HepG2 (cell line): Measurements from ENCODE around the gene CCDC177. TPM values are rescaled to one million over a fixed set of nuclear protein-coding genes. Genes with fewer than 3 reads are reported as not detected.

Experiments used
- ATAC-seq: fragments of 200-7000 bp; cut with Tn5 transposase; 3 replicates; pipeline ENCODE4 v1.9.1; 2020; ENCODE audit warnings: mild to moderate bottlenecking, moderate library complexity
- BruUV-seq: library from RNA; stranded (reverse); fragments of 400-500 nt; replicated peaks from 2 replicates; lab custom pipeline; 2021; lab: Mats Ljungman, UMichigan
- CTCF ChIA-PET: fragments of 300-600 bp; formaldehyde crosslinking; extraction: SDS; loops from one replicate; lab custom pipeline; 2021; ENCODE audit warnings: low total read pairs, inconsistent platforms, low intra/inter-chr PET ratio; lab: Yijun Ruan, JAX
- POLR2A ChIA-PET: fragments of 350-600 bp; sonication (Branson Sonifier 250); formaldehyde crosslinking; loops from one replicate; lab custom pipeline; 2020; ENCODE audit warnings: antibody characterized with exemption, inconsistent platforms; lab: Yijun Ruan, JAX
- DNase-seq: peaks from one replicate; pipeline ENCODE4 v3.0.0-alpha.2; 2015; ENCODE audit warnings: low spot score
- FAIRE-seq: peaks from 3 replicates; lab custom pipeline; 2011; peaks lifted over from hg19 to GRCh38; lab: Jason Lieb, UNC
- H2AFZ ChIP-seq: one replicate; pipeline ENCODE4 v1.6.1; 2011; ENCODE audit warnings: low read length, inconsistent platforms
- H3K27ac ChIP-seq: fragments of 300-600 bp; 3 replicates; pipeline ENCODE4 v1.8.0; 2011; ENCODE audit warnings: mixed run types, mild to moderate bottlenecking, mixed read lengths, low read length, inconsistent platforms; ENCODE audit not compliant: insufficient read depth; ENCODE audit errors: extremely low read length
- H3K27me3 ChIP-seq, 2 experiments: fragments of 200-600 bp in 1 of 2; 2 replicates in 1 of 2; 3 replicates in 1 of 2; pipeline versions ENCODE4 v1.6.0 to v1.8.0; 2011; ENCODE audit warnings: low read length in 2 of 2, mild to moderate bottlenecking in 2 of 2, moderate library complexity in 2 of 2, inconsistent platforms in 1 of 2; ENCODE audit not compliant: insufficient read depth in 2 of 2, control insufficient read depth in 1 of 2
- H3K36me3 ChIP-seq, 2 experiments: fragments of 200-600 bp in 1 of 2; replicated peaks in 1 of 2; 2 replicates in 1 of 2; 3 replicates in 1 of 2; pipeline versions ENCODE4 v1.5.1 to v1.8.0; 2011; ENCODE audit warnings: low read length in 2 of 2, inconsistent platforms in 1 of 2; ENCODE audit not compliant: insufficient read depth in 2 of 2, control insufficient read depth in 1 of 2
- H3K4me1 ChIP-seq: 2 replicates; pipeline ENCODE4 v1.5.1; 2012; ENCODE audit warnings: low read length, inconsistent platforms; ENCODE audit not compliant: insufficient read depth
- H3K4me2 ChIP-seq: 2 replicates; pipeline ENCODE4 v1.6.0; 2011; ENCODE audit warnings: low read depth, low read length, inconsistent platforms
- H3K4me3 ChIP-seq, 3 experiments: fragments of 200-600 bp in 1 of 3; sonication (generic), shearing (Covaris generic) in 1 of 3; replicated peaks in 1 of 3; 2 replicates each; pipeline ENCODE4 v1.5.1; 2011 to 2016; ENCODE audit warnings: low read length in 3 of 3, inconsistent platforms in 2 of 3, low read depth in 2 of 3, mild to moderate bottlenecking in 2 of 3, control low read depth in 1 of 3, mixed read lengths in 1 of 3; ENCODE audit not compliant: insufficient read depth in 1 of 3
- H3K79me2 ChIP-seq: one replicate; pipeline ENCODE4 v1.6.1; 2011; ENCODE audit warnings: low read length, inconsistent platforms; ENCODE audit not compliant: insufficient read depth
- H3K9ac ChIP-seq: 2 replicates; pipeline ENCODE4 v1.6.0; 2011; ENCODE audit warnings: mild to moderate bottlenecking, low read depth, low read length, inconsistent platforms; ENCODE audit not compliant: insufficient read depth
- H3K9me3 ChIP-seq: 2 replicates; pipeline ENCODE4 v1.5.1; 2012; ENCODE audit warnings: mild to moderate bottlenecking, low read length
- H4K20me1 ChIP-seq: 2 replicates; pipeline ENCODE4 v1.6.0; 2011; ENCODE audit warnings: inconsistent platforms, mild to moderate bottlenecking, low read length, moderate library complexity; ENCODE audit not compliant: insufficient read depth
- ATAD3A ChIP-seq: sonication (generic); formaldehyde crosslinking; IDR thresholded peaks from 2 replicates; pipeline ENCODE4 v1.4.0; 2020; ENCODE audit warnings: missing genetic modification reagents
- DPF2 ChIP-seq: sonication (generic); formaldehyde crosslinking; IDR thresholded peaks from 2 replicates; pipeline ENCODE4 v1.4.0; 2020; ENCODE audit warnings: mild to moderate bottlenecking, low read depth, missing genetic modification reagents, borderline replicate concordance
- ETV6 ChIP-seq: sonication (generic); formaldehyde crosslinking; conservative IDR thresholded peaks from 2 replicates; pipeline ENCODE4 v1.4.0; 2020; ENCODE audit warnings: missing genetic modification reagents
- JDP2 ChIP-seq: sonication (generic); formaldehyde crosslinking; IDR thresholded peaks from 2 replicates; pipeline ENCODE4 v1.8.1; 2022; ENCODE audit warnings: missing genetic modification reagents, borderline replicate concordance
- KLF13 ChIP-seq: sonication (generic); formaldehyde crosslinking; IDR thresholded peaks from 2 replicates; pipeline ENCODE4 v1.4.0; 2020; ENCODE audit warnings: mild to moderate bottlenecking, missing genetic modification reagents
- REPIN1 ChIP-seq: sonication (generic); formaldehyde crosslinking; IDR thresholded peaks from 2 replicates; pipeline ENCODE4 v1.8.0; 2022; ENCODE audit warnings: missing genetic modification reagents, low read depth, mild to moderate bottlenecking, borderline replicate concordance
- SSRP1 ChIP-seq: IDR thresholded peaks from 2 replicates; pipeline ENCODE4 v1.6.1; 2016; ENCODE audit warnings: control low read depth
- ZBTB7A ChIP-seq: sonication (generic); formaldehyde crosslinking; IDR thresholded peaks from 2 replicates; pipeline ENCODE4 v1.8.0; 2022; ENCODE audit warnings: mild to moderate bottlenecking, missing genetic modification reagents
- ZNF160 ChIP-seq: sonication (generic); formaldehyde crosslinking; IDR thresholded peaks from 2 replicates; pipeline ENCODE4 v1.8.0; 2022; ENCODE audit warnings: mild to moderate bottlenecking, inconsistent platforms, missing genetic modification reagents
- ZNF430 ChIP-seq: sonication (generic); formaldehyde crosslinking; IDR thresholded peaks from 2 replicates; pipeline ENCODE4 v1.9.0; 2021; ENCODE audit warnings: mild to moderate bottlenecking, missing genetic modification reagents
- ZNF670 ChIP-seq: sonication (generic); formaldehyde crosslinking; IDR thresholded peaks from 2 replicates; pipeline ENCODE4 v1.8.0; 2022; ENCODE audit warnings: mild to moderate bottlenecking, missing genetic modification reagents, borderline replicate concordance
- ZNF891 ChIP-seq: sonication (generic); formaldehyde crosslinking; IDR thresholded peaks from 2 replicates; pipeline ENCODE4 v1.5.0; 2020; ENCODE audit warnings: mild to moderate bottlenecking, missing genetic modification reagents
- WGBS: methylation state at CpG from one replicate; pipeline ENCODE4 v1.1.6; 2017; ENCODE audit warnings: low lambda C conversion rate; 5-methylcytosine and 5-hydroxymethylcytosine counted together
- in situ Hi-C: cut with HindIII; loops from 2 replicates; pipeline ENCODE4 v1.10.0; 2017; ENCODE audit warnings: low pct_unique_long_range_greater_than_20kb; ENCODE audit not compliant: extremely low pct_ligation_motif_present
- intact Hi-C: fragments of 100-400 bp; cut with micrococcal nuclease; formaldehyde crosslinking; loops from one replicate; pipeline ENCODE4 v1.10.0; 2022; ENCODE audit not compliant: unreplicated experiment
- polyA plus RNA-seq, 8 experiments: library from polyadenylated mRNA; depleted of rRNA in 3 of 8; stranded (reverse) in 7 of 8; unstranded in 1 of 8; fragments of >200 nt; fragmentation: Illumina TruSeq in 4 of 8; extraction: Trizol in 4 of 8; gene quantifications; 2 replicates each; pipeline versions ENCODE4 v1.2.1 to v1.2.3, GENCODE V29; 2011 to 2016; ENCODE audit warnings: low read depth in 4 of 8, missing spikeins in 1 of 8, mixed read lengths in 1 of 8; ENCODE audit not compliant: insufficient read depth in 1 of 8
- total RNA-seq, 5 experiments: library from RNA; depleted of rRNA; stranded (reverse); fragments of >200 nt; fragmentation: Illumina TruSeq; extraction: Trizol; gene quantifications; 2 replicates each; pipeline ENCODE4 v1.2.3, GENCODE V29; 2016; ENCODE audit warnings: low read depth in 1 of 5
- TF ChIP-seq, protein P1 (sequence below): sonication (generic); formaldehyde crosslinking; IDR thresholded peaks from 2 replicates; pipeline ENCODE4 v1.4.0; 2020; ENCODE audit warnings: missing genetic modification reagents
- TF ChIP-seq, protein P2 (sequence below): sonication (generic); formaldehyde crosslinking; IDR thresholded peaks from 2 replicates; pipeline ENCODE4 v1.4.0; 2020; ENCODE audit warnings: missing genetic modification reagents, borderline replicate concordance
- TF ChIP-seq, protein P3 (sequence below): sonication (generic); formaldehyde crosslinking; IDR thresholded peaks from 2 replicates; pipeline ENCODE4 v1.4.0; 2020; ENCODE audit warnings: mild to moderate bottlenecking, low read depth, missing genetic modification reagents

Gene CCDC177
- total and polyA plus RNA-seq, 2 of the 13 experiments (the other 11 are each of a cell fraction or from before 2014, with no cell fraction given), result not detected

DNA sequence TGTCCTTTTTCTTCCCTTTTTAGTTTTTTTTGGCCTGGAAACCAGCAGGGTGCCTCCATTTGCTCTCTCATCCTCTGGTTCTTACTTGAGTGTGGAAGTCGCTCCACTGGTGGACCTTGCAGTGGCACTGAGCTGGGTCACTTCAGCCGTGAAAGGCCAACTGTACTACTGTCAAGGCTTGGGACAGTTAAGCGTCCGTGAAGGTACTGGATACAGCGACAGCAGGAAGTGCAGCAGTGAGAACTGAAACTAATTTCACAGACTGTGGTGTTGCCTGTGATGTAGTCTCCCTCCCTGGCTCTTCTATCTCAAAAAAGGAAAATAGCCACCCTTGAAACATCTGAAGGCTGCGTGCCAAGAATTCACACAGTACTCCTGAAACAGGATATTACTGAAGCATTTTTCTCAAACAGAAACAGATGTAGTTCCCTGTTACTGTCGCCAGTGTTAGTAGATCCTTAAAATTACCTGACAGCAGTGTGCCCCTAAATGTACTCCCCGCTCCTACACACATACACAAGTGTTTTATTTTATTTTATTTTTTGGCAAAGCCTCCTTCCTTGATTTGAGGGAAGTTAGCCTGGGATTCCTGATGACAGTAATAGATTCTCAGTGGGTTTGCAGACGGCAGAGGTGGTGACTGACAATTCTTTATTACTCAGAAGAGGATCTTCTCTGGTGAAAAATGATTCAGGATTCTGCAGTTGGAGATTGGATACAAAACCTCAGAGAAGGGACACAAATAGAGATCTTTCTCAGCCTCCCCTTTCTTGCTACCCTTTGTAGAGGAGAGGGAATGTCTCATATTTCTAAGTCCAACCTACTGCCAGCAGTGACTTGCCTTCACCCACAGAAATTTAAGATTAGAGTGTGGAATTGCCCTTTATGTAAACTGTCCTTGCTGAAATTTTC, 41.1 kb upstream of the CCDC177 start:
- ChIA-PET POLR2A (no interaction called here), CTCF (no interaction called here)
- H2AFZ ChIP-seq, result no peak overlapping the region

More for the DNA sequence above, 41.1 kb upstream of the CCDC177 start:
- no TSS peak for BruUV-seq
- 96% methylated on average over 9 of the region's 9 CpGs for WGBS
- in situ Hi-C loops, result no loop called here
- Histone ChIP-seq H3K27ac (no peak overlapping the region), H3K27me3 (no peaks in the 10 kb centered on the region; a peak in 1 of 5 replicates), H3K9me3 (no peaks in the 10 kb centered on the region), H3K79me2 (peaks cover 47% of the 10 kb centered on the region), H3K36me3 (no peaks in the 10 kb centered on the region; a peak in 1 of 5 replicates), H4K20me1 (no peaks in the 10 kb centered on the region), H3K4me1 (peaks cover 42% of the 10 kb centered on the region), H3K4me2 (no peak overlapping the region), H3K9ac (no peak overlapping the region), H3K4me3 (no peak overlapping the region)
- DNase-seq (no peak), FAIRE-seq (no peak), ATAC-seq (no peak)
- intact Hi-C loops, result no loop called here
- no peak for TF ChIP-seq SSRP1 (CRISPR knock-in tag)
- no peak for TF ChIP-seq ZNF160 (CRISPR knock-in tag)
- TF ChIP-seq, protein P1, sequence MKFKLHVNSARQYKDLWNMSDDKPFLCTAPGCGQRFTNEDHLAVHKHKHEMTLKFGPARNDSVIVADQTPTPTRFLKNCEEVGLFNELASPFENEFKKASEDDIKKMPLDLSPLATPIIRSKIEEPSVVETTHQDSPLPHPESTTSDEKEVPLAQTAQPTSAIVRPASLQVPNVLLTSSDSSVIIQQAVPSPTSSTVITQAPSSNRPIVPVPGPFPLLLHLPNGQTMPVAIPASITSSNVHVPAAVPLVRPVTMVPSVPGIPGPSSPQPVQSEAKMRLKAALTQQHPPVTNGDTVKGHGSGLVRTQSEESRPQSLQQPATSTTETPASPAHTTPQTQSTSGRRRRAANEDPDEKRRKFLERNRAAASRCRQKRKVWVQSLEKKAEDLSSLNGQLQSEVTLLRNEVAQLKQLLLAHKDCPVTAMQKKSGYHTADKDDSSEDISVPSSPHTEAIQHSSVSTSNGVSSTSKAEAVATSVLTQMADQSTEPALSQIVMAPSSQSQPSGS (CRISPR knock-in tag), result no peak
- no peak for TF ChIP-seq ZBTB7A (CRISPR knock-in tag)
- TF ChIP-seq, protein P2, sequence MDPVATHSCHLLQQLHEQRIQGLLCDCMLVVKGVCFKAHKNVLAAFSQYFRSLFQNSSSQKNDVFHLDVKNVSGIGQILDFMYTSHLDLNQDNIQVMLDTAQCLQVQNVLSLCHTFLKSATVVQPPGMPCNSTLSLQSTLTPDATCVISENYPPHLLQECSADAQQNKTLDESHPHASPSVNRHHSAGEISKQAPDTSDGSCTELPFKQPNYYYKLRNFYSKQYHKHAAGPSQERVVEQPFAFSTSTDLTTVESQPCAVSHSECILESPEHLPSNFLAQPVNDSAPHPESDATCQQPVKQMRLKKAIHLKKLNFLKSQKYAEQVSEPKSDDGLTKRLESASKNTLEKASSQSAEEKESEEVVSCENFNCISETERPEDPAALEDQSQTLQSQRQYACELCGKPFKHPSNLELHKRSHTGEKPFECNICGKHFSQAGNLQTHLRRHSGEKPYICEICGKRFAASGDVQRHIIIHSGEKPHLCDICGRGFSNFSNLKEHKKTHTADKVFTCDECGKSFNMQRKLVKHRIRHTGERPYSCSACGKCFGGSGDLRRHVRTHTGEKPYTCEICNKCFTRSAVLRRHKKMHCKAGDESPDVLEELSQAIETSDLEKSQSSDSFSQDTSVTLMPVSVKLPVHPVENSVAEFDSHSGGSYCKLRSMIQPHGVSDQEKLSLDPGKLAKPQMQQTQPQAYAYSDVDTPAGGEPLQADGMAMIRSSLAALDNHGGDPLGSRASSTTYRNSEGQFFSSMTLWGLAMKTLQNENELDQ, result no peak
- TF ChIP-seq JDP2 (CRISPR knock-in tag), result no peak
- no peak for TF ChIP-seq ETV6 (CRISPR knock-in tag)
- no peak for TF ChIP-seq REPIN1 (CRISPR knock-in tag)
- no peak for TF ChIP-seq ZNF670 (CRISPR knock-in tag)
- TF ChIP-seq ATAD3A (CRISPR knock-in tag), result no peak
- no peak for TF ChIP-seq ZNF430 (CRISPR knock-in tag)
- TF ChIP-seq DPF2 (CRISPR knock-in tag), result no peak
- no peak for TF ChIP-seq ZNF891 (CRISPR knock-in tag)
- TF ChIP-seq, protein P3, sequence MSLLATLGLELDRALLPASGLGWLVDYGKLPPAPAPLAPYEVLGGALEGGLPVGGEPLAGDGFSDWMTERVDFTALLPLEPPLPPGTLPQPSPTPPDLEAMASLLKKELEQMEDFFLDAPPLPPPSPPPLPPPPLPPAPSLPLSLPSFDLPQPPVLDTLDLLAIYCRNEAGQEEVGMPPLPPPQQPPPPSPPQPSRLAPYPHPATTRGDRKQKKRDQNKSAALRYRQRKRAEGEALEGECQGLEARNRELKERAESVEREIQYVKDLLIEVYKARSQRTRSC, result no peak
- TF ChIP-seq KLF13, result no peak
